Smooth muscle cell of the brain vasculature (primary cell): ENCODE results near the gene DNAJB4.
"Not testable (repeated sequence)": the region's sequence is repeated elsewhere in the genome, so short reads cannot be mapped to it uniquely, and the experiment has no call there.

Source experiments
- DNase-seq: peaks from one replicate; pipeline ENCODE4 v3.0.0-alpha.2; 2012; ENCODE audit warnings: low read depth, low spot score

DNAJB4 gene

DNA sequence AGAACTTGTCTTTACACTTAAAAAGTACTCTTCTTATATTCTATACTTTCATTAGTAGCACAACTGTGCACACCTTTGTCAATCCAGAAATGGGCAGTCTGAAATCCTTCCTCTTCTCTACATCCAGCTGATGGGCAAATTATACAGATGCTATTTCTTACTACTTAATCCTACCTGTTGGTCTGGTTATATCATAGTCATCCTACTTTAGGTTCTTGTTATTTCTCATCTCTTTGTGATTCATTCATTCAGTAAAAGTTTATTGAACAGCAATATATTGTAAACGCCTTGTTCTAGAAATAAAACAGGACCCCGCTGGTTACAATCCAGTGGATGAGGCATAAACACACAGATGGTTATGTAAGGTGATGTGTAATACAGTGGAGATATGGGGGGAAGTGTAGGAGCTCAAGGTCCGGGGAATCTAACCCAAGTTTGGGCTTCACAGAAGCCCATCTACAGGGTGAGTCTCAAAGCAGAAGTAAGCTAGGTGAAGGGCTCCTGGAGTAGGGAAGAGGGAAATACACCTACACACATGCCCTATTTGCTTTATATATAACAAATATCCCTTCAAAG lies 14.0 kb upstream of the DNAJB4 start:
- DNase-seq, result no peak

GRCh38 chr1:77991638-77992037 lies 13.1 kb upstream of the DNAJB4 start:
- no peak for DNase-seq

DNA sequence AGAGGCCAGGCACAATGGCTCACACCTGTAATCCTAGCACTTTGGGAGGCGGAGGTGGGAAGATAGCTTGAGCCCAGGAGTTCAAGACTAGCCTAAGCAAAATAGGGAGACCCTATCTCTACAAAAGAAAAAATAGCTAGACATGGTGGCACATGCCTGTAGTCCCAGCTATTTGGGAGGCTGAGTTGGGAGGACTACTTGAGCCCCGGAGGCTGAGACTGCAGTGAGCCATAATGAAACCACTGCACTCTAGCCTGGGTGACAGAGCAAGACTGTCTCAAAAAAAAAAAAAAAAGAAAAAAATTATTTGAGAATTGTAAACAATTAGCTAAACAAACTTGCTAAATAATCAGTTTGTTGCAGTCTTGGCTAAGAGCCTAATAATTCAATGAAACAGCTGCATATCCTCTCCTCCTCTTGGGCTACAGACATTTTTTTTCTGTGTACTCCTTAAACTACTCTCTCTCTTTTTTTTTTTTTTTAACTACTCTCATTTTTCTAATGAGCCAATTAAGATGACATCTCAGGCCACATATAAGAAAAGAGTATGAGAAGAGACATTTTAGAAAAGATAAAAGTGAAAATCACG lies 10.5 kb upstream of the DNAJB4 start:
- no peak for DNase-seq

DNA sequence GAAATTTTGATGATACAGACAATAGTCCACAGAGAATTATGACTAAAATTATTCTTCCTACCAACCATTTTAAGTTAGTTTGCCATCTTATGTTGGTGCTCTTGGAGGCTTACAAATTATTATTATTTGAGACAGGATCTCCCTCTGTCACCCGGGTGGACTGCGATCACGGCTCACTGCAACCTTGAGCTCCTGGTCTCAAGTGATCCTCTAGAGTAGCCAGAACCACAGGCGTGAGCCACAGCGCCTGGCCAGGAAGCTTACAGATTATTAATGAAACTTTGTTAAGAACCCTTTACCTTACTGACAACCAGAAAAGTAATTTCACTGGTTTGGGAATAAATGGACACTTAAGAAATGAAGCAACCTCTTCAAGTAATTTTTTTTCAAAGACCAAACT lies 8.0 kb upstream of the DNAJB4 start:
- no peak for DNase-seq

GRCh38 chr1:78000536-78000935 lies 4.2 kb upstream of the DNAJB4 start:
- not testable (repeated sequence) for DNase-seq

GRCh38 chr1:78003070-78003746 lies 1.5 kb upstream of the DNAJB4 start:
- no peak for DNase-seq

DNA sequence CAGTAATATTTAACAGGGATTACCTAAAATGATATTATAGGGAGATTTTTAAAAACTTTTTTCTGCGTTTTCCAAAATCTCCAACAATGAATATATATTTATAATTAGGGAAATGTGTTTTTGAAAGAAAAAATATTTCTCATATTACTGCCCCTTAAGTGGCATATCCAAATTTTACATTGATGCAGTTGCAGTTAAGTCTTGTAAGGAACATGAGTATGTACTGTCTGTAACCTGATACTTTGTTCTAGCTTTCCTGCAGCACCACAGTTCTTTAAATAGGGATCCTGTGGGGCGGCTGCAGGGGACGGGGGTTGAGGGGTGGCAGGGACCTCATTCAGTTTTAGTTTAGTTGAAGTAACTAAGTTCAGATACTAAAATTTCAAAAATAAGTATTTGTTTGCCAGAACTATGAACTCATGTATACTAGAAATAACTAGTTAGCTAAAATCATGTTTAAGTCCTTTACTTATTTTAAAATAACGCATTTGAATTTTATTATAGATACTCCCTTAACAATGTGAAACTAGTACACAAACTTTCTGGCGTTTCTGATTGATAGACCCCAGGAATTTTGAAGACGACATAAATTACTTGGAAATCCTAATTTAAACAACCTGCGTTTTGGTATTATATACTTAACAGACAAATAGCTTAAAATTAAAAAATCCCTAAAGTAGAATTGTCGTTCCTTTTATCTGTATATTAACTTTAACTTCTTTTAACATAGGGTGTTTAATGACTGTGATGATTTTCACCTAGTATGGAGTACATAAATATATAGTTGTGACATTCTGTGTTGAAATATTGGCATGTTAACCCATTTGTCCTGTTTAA lies 639 bp upstream of the DNAJB4 start:
- DNase-seq, result peak; percentile 47

GRCh38 chr1:78005448-78005722 lies 646 bp downstream of the DNAJB4 start:
- DNase-seq, result no peak

- peak; percentile 68 for DNase-seq
Measured at GRCh38 chr1:78005755-78006154, 1.0 kb downstream of the DNAJB4 start.

GRCh38 chr1:78006521-78006920 lies 1.8 kb downstream of the DNAJB4 start:
- no peak for DNase-seq

DNA sequence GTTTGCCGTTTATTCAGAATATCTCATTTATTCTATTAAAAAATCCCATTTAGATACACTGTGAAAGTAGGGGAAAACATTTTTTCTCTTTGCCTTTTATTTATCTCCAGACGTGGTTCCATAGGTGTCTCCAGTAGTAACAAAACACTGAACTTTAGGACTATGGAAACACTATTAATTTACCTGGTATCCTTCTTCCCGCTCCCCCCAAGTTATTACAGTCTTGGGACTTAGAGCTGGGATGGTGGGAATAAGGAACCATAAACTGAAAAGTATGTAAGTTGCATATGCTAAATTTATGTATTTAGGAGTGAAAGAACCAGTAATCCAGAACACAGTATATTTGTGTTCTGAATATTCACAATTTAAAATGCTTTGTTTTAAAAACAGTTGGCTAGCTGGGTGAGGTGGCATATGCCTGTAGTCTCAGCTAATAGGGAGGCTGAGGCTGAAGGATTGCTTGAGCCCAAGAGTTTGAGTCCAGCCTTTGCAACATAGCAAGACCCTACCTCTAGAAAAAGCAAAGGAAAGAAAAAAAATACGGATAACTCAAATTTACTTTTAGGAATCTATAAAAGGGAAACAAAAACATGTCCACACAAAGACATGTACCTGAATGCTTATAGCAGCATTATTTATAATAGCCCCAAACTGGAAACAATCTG lies 3.1 kb downstream of the DNAJB4 start:
- no peak for DNase-seq

- DNase-seq, result no peak
Measured at GRCh38 chr1:78009276-78009675, 4.5 kb downstream of the DNAJB4 start.

DNA sequence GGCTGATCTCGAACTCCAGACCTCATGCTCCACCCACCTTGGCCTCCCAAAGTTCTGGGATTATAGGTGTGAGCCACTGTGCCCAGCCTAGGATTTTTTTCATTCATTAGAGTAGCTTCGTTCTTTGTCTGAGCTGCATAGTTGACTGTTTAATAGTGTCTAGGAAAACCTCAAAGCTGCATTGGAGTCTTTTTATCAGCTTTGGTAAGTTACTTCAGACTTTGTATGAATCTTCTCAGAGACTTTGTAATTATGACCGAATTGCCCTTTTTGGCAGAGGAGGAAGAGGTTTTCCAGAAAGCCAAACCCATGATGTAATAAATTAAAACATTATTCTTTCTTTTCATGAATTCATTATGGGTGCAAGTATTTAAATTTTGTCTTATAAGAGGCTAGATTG lies 5.1 kb downstream of the DNAJB4 start:
- DNase-seq, result no peak

DNA sequence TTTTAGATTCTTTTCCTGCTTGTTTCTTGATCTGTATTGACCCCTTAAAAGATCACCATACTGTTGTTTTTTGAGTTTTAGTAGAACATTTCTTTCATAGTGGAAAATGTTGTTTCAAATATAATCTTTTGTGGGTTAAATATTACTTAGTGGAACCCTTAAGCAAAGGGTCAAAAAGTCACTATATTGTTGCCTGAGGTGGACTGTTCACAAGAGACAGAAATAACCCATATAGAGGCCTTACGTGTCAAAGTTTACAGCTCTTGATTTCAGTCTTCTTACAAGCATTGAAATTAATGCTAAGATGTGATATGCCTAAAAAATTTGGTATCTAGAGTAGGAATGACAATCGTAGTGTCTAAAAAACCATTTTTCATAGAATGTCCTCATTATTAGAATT lies 6.3 kb downstream of the DNAJB4 start:
- DNase-seq, result no peak

DNA sequence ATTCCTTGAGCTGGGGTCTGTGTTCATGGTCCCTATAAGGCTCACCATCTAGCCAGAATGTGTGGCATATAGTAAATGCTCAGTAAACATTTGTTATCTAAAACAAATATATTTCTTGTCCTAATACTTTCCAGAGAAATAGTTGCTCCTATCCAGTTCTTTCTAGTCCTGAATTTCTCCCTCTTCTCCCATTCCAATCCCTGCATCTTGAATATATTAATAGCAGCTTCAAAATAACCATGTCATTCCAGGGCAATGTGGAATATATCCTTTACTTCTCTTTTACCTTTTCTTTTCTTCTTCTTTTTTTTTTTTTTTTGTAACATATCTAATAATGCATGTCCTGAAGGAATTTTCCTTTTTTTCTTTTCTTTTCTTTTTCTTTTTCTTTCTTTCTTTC lies 10.4 kb downstream of the DNAJB4 start:
- no peak for DNase-seq

DNA sequence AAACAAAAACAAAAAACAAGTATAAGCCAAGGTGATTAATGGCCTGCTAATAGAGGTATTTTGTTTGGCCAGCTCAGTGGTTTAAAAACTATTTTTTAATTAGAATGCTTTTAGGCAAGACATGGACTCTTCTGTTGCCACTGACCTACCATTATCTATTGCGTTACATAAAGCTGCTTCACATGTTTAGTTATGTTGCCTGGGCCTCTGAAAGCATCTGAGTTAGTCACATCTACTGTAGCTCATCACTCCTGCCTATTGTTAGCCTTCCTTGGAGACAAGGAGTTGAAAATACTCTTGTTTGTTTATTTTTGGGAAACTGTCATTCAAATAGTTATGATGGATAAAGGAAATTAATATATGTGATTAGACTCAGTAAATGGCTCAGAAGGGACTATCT lies 14.3 kb downstream of the DNAJB4 start:
- no peak for DNase-seq

- not testable (repeated sequence) for DNase-seq
Measured at GRCh38 chr1:78021134-78021533, 16.4 kb downstream of the DNAJB4 start.

- no peak for DNase-seq
Measured at GRCh38 chr1:78029793-78030192, 25.1 kb downstream of the DNAJB4 start.

GRCh38 chr1:78032996-78033796 lies 28.5 kb downstream of the DNAJB4 start:
- DNase-seq, result no peak

DNA sequence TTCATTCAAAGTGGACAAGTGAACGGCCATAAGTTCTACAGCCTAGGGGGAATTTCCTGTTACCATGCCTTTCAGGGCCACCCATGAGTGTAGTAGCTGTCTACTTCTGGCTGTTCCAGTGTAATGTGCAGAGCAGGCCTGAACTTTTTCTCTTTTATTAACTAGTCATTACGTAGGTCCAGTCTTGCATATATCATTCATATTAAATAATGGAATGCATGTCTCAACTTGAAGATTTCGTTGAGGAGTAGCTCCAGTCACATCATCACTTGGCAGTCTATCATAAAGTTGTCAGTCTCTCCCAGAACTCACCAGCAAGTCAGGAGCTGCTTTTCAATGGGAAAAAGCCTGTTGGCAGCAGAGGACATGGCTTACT lies 29.0 kb downstream of the DNAJB4 start:
- no peak for DNase-seq

DNA sequence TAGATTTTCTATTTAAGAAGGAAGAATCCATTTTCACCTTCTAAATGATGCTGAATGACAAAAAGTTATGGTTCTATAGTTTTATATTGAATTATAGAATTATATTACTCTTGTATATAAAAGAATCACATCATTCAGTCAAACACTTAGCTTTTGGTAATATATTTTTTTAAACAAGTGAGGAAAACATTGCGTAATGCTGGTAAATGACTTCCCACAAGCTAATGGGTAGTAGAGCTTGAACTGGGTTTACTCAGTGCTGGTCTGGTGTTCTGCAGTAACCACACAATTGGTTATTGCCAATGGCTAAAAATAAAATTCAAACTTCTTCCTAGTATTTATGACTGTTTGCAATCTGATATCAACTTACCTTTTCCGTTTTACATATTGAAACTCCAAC lies 30.4 kb downstream of the DNAJB4 start:
- no peak for DNase-seq
